ENCODE measurements around the gene FOXP1.
A peak's percentile ranks its signal among the peaks of the same experiment; 100 is the strongest.

Gene FOXP1

DNA sequence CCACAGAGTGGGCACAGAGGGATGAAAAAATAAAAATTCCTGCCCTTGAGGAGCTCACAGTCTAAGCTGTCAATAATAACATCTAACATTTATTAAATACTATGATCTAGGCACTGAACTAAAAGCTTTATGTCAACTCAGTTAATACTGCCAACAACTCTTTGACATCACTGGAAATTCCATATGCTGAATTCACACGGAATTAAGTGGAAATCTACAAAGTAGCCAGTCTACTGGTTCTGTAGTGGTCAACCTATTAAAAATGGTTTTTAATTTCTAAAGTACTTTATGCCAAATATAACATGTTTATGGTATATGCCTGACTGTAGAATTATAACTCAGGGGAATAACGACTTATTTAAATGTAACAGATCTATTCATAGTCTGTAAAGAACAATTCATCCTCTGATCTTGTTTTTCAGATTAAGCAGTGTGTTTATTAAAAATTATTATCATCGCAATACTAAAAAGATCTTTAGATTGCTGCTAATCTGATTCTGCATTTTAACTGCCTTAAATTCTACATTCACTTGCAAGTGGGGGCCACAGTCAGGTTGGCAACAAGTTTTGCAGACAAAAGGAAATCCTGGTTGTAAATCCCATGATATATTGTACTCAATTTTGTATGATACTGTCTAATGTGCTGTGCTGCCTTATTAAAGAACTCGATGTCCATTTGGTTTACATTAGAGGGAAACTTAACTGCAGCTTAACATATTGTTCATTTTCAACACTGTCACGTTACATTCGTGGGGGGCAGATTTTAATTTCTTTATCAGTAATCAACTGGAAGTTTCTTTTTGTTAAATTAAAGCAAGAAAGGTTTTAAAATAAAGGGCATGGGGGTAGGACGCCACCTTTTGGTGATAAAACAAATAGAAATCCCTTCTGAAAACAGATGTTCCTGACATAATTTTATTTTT is 2.6 kb upstream of the FOXP1 start:
- DNase-seq: peak; percentile 49

DNA sequence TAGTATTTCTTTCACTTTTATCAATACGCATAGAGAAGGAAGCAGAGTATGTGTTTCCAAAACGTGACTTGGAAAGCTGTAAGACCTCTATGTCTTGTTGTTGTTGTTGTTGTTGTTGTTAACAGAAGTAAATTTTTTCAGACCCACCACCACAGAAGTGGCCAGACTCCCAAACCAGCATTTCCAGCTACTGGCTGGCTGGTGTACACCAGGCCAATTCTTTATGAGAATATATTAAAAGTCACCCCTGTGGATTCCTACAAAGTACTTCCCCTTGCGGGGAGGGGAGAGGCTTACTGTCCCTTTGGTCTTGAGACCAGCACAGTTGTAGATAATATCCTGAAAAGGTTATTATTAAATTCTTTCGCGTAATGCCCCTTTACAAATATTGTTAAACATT is 1.6 kb upstream of the FOXP1 start:
- peak; percentile 65 for DNase-seq

- peak; percentile 83 for DNase-seq
These were observed 975 bp upstream of the FOXP1 start for GRCh38 chr3:71584394-71585011.

DNA sequence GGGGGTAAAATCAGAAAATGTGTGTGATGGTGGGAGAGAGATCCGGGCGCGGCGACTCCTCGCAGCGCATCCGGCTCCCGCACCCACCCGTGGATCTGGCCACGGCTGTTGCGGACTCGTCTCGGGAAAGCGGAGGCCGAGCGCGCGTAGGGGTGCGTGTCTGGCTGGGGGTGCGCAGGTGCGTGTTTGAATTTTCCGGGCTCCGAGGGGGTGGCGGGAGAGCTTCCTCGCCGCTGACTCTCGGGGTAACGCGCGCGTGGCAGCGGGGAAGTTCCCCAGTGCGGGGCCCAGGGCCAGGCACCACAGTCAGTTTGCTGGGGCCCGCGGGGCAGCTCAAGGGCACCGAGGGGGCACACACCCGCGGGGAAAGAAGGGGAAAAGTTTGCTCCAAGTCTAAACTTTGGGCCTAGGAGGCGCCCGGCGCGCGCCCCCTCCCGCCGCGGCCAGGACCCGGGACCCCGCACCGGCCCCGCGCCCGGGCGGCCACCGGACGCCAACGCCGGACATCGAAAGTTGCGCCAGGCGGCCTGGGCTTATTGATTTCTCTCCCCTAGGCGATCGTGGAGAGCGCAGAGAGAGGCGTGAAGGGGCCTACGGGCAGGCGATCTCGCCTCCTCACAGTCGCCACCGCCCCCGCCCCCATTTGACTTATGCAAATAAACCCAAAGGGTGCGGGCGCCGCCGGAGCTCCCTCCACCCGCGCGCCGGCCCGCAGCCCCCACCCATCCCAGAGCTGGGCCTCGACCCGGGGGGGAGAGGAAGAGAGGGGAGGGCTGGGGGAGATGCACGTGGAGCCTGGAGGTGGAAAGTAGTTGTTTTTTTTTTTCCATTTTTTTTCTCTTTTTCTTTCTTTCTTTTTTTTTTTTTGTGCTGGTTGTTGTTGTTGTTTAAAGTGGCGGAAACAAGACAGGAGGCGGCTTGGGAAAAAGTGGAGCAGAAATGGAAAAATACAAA is 639 bp downstream of the FOXP1 start:
- DNase-seq: peak; percentile 75

DNA sequence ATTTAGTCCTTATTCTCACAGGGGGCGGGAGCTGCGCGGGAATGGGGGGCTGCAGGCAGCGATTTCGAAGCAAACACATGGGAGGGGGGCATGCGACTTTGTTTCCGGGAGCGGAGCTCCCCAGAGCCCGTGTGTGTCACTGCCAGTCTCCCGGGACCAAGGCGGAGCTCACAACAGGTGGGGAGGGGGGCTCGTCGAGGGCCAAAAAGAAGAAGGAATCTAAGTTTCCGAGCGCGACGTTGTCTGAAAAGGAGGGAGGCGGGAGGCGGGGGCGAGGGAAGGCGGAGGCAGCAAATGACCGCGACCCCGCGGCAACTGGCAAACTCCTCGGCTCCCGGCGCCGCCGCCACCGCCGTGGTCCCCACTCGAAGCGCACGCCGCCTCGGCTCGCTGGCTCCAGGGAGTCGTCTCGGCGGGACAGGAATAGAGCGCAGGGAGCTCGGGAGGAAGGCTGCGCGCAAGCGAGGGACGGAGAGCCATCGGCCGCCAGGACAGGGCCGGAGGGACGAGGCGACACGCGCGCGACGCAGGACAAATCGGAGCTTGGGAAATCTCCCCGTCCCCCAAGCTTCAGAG is 1.4 kb downstream of the FOXP1 start:
- DNase-seq: peak; percentile 66

- DNase-seq: peak; percentile 29
These were observed 2.0 kb downstream of the FOXP1 start for GRCh38 chr3:71581457-71582035.

- peak; percentile 38 for DNase-seq
These were observed 2.7 kb downstream of the FOXP1 start for GRCh38 chr3:71580636-71581456.

DNA sequence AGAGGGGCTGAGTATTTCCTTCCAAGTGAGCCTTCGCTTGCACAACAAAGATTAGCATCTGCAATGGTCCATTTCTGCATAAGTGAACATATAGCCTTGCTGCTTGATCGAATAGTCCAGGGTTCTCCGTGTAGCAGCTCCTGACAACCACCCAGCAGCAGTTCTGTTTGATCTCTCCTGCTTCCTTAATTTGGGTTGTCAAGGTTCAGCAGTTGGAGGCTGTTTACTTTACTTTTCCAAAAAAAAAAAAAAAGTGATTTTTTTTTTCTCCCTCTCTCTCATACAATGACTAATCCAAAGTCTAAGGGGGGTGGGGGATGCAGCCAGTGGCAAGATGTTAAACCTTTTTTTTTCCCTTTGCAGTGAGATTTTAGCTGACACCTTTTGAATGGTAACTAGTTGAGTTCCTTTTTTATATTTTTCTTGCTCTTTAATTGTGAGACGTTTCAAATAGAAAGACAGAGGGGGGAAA is 3.6 kb downstream of the FOXP1 start:
- DNase-seq: peak; percentile 60

DNA sequence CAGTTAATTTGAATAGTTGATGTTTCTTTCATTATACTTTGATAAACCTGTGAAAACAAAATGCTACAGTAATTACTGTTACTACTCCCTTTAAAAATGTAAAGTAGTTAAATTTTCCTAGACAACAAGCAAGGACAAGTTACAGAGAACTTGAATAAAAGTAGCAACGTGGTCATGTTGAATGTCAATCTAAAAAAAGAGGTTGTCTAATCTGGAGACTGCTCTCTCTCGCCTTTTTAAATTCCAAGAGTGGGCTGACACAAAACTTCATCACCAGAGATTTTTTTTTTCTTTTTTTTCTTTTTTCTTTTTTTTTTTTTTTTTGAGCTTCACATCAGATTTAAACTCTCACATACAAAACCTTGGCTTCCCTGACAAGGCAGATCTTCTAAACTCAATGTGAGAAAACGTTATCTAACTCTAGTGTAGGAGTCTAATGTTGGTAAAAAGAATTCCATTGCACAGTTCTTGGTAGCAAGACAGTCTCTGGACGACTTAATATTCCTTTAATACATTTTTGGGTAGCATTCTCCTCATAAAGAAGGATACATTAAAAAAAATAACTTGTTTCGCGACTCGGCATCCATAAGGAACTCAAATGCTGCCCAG is 4.1 kb downstream of the FOXP1 start:
- peak; percentile 50 for DNase-seq

DNA sequence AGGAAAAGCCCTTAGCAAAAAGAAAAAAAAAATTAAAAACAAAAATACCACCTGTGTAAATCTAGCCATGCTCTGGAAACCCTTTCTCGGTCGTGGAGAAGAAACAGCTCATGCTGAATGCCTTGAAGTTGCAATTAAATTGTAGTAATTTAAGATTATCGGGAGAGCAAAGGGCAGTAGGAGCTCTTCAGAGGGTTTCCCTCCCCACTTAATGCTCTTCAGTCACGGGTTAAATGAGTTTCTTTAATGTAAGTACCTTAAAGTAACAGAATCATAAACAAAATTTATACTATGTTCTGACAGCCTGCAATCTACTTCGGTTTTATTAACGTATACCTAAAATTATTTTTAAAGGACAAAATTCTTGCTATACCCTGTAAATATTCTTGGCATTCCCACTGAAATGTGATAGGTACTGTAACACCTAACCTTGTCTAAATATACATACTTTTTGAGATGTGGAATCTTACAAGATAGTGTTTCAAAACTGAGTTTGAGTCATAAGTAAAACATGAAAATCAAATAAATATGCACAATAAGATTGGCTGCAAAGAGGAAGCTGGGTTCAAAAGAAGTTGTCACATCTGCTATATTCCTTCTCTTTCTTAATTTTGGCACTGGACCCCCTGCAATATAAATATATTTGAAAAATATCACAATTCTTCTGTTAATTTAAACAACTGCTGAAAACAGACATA is 5.3 kb downstream of the FOXP1 start:
- DNase-seq: peak; percentile 8

DNA sequence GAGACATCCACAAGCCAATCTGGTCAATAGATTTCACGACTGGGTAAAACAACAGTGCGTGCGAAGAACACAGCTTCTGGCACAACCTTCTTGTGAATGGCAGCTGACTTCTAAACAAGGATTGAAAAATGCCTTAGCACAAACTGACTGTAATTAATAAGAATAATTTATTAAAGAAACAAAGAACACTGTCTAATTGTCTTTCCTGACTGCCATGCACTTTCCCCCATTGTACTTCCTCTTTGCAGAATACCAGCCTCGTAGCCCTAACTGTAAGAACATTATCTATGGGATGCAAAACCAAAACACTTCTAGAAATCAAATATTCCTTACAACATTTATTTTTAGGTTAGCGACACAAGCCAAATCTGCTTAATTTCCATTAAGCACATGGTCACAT is 6.5 kb downstream of the FOXP1 start:
- DNase-seq: peak; percentile 25

DNA sequence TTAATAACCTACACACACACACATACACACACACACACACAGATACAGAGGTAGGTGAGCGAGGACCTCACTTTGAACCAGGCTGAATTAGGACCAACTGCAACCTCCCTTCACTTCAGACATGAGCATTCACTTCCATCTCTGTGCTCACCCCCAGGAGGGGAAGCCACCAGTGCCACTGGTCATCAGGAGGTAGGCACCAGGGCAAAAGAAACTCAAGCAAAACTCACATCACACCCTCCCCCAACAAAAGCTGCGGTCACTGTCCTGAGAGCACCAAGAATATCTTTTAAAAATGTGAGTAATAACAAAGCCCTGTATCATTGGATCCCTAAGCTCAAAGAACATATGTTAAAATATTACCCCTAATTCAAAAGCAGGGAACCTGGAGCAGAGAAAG is 8.1 kb downstream of the FOXP1 start:
- no peak for DNase-seq

GRCh38 chr3:71573181-71573580 is 10.3 kb downstream of the FOXP1 start:
- no peak for DNase-seq

GRCh38 chr3:71570546-71570945 is 13.0 kb downstream of the FOXP1 start:
- DNase-seq: no peak

DNA sequence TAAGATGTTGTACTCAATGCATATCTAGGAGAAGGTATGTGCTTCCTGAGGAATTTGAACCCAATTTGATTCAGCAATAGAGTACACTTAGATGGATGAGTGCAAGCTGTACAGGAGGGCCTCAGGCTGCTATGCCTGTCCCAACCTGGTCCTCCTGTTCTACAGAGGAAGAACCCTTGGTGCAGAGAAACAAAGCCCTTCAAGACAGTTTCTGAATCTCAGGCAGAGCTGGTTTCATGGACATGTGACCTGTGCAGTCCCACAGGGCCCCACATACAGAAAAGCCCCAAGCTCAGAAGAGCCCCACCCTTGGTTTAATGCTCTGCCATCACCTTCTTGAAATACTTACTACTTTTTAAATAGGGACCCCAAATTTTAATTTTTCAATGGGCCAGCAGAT is 15.3 kb downstream of the FOXP1 start:
- no peak for DNase-seq

GRCh38 chr3:71566776-71567175 is 16.8 kb downstream of the FOXP1 start:
- no peak for DNase-seq

DNA sequence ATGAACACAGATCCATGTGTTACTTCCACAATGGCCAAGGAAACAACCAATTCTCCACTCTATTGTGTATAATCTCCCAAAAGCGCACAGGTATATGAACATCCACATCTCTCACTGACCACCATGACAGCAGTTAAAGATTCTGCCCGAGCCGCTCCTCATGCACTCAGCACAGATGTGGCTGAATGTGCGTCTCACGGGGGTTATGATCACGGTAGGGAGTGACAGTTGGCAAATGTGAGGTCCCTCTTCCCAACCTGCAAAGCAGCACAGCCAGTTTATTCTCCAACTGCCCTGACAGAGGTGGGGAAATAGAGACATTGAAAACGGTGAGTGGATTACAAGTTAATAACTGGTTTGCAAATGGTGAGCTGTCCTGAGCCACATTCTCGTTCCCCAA is 17.6 kb downstream of the FOXP1 start:
- DNase-seq: no peak

- DNase-seq: no peak
These were observed 18.2 kb downstream of the FOXP1 start for GRCh38 chr3:71565316-71565715.

DNA sequence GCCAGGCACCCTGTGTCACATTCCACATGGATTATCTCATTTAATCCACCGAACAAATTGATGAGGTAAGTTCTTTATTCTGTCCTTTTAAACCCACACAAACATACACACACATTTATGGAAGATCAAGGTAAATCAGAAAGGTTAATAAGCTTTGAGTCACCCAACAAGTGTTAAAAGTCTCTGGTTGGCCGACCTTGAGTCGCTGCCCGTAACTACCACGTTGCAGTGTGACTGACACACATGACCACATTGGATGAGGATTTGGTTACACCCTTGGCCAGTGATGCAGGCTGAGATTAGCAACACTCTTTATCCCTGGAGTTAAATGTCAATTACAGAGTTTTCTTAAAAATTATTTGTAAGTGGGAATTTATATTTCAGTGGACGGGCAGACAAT is 19.2 kb downstream of the FOXP1 start:
- DNase-seq: no peak

DNA sequence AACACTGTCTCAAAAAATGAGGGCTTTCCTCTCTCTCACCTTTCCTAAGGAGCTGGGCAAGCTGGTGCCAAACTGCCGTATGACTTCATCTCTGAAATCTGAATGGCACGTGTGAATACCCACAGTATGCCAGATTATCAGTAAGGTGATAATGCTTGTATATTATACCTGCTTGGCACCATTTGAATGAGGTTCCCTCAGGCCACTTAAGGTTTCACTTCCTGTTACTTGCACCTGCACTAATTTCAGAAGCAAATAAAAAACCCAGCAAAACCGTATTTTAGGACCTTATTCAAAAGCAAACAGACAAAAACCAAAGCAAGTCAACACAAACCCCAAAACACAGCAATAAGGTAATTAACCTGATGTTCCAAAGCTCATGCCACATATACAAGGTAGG is 19.7 kb downstream of the FOXP1 start:
- no peak for DNase-seq
